Fibroblast of lung (primary cell): Measurements from ENCODE around the gene MRPS10. TPM values are rescaled to one million over a fixed set of nuclear protein-coding genes. Genes with fewer than 3 reads are reported as not detected.
"Not testable (repeated sequence)": the region's sequence is repeated elsewhere in the genome, so short reads cannot be mapped to it uniquely, and the experiment has no call there.

Experiments
- DNase-seq, 2 donors: peaks; one replicate each; pipeline versions ENCODE4 v3.0.0 to v3.0.0-alpha.2; 2010; ENCODE audit warnings: low read depth in 2 of 2
- H2AFZ ChIP-seq: 2 replicates; pipeline ENCODE4 v1.5.1; 2012; ENCODE audit warnings: low read length, control low read depth, inconsistent platforms
- H3K27ac ChIP-seq: 2 replicates; pipeline ENCODE4 v1.5.1; 2011; ENCODE audit warnings: low read length, control low read depth; ENCODE audit not compliant: insufficient read depth
- H3K27me3 ChIP-seq: 2 replicates; pipeline ENCODE4 v1.5.1; 2011; ENCODE audit warnings: mild to moderate bottlenecking, low read length; ENCODE audit not compliant: control insufficient read depth, insufficient read depth
- H3K36me3 ChIP-seq: 2 replicates; pipeline ENCODE4 v1.5.1; 2011; ENCODE audit warnings: low read length; ENCODE audit not compliant: control insufficient read depth, insufficient read depth
- H3K4me1 ChIP-seq: 2 replicates; pipeline ENCODE4 v1.5.1; 2011; ENCODE audit warnings: low read length; ENCODE audit not compliant: control insufficient read depth, insufficient read depth; ENCODE audit errors: extremely low read depth
- H3K4me2 ChIP-seq: 2 replicates; pipeline ENCODE4 v1.5.1; 2011; ENCODE audit warnings: low read length, control low read depth; ENCODE audit not compliant: insufficient read depth; ENCODE audit errors: extremely low read depth
- H3K4me3 ChIP-seq, 4 experiments: fragments of 200-600 bp in 1 of 4; sonication (generic) in 1 of 4; replicated peaks in 1 of 4; 2 replicates each; pipeline ENCODE4 v1.5.1; 2011 to 2016; ENCODE audit warnings: low read length in 4 of 4, low read depth in 3 of 4, mild to moderate bottlenecking in 3 of 4, control low read depth in 2 of 4, inconsistent platforms in 1 of 4, mixed read lengths in 1 of 4; ENCODE audit not compliant: insufficient read depth in 1 of 4; ENCODE audit errors: control extremely low read depth in 1 of 4
- H3K79me2 ChIP-seq: 2 replicates; pipeline ENCODE4 v1.5.1; 2012; ENCODE audit warnings: mild to moderate bottlenecking, low read length, inconsistent platforms; ENCODE audit not compliant: control insufficient read depth, insufficient read depth
- H3K9ac ChIP-seq: 2 replicates; pipeline ENCODE4 v1.5.1; 2011; ENCODE audit warnings: mild to moderate bottlenecking, low read length, control low read depth; ENCODE audit not compliant: insufficient read depth
- H3K9me3 ChIP-seq: 2 replicates; pipeline ENCODE4 v1.5.1; 2012; ENCODE audit warnings: low read depth, low read length; ENCODE audit not compliant: control insufficient read depth, insufficient read depth
- H4K20me1 ChIP-seq: 2 replicates; pipeline ENCODE4 v1.5.1; 2011; ENCODE audit warnings: low read length; ENCODE audit not compliant: control insufficient read depth, insufficient read depth; ENCODE audit errors: extremely low read depth
- EZH2 ChIP-seq: IDR thresholded peaks from 2 replicates; pipeline ENCODE4 v1.5.1; 2012; ENCODE audit warnings: low read length, control low read depth, mild to moderate bottlenecking; ENCODE audit errors: missing control alignments
- polyA plus RNA-seq, 2 donors: library from polyadenylated mRNA; depleted of rRNA in 1 of 2; stranded (reverse) in 1 of 2; unstranded in 1 of 2; fragments of >200 nt; gene quantifications; 2 replicates each; pipeline ENCODE4 v1.2.1, GENCODE V29; 2011 to 2012; ENCODE audit warnings: missing spikeins in 1 of 2
- total RNA-seq: library from RNA; depleted of rRNA; stranded (reverse); fragments of >200 nt; gene quantifications from 2 replicates; pipeline ENCODE4 v1.2.1, GENCODE V29; 2014
- TF ChIP-seq, protein P1 (sequence below), 2 donors: IDR thresholded peaks in 1 of 2; conservative IDR thresholded peaks in 1 of 2; 1 replicate in 1 of 2; 2 replicates in 1 of 2; pipeline ENCODE4 v1.5.1; 2011 to 2012; ENCODE audit warnings: low read length in 2 of 2, control low read depth in 1 of 2, inconsistent platforms in 1 of 2, low read depth in 1 of 2, mild to moderate bottlenecking in 1 of 2

The MRPS10 gene
- total and polyA plus RNA-seq, 2 donors (not counting 1 experiment from before 2014, with no cell fraction given) = 67.5 to 74.1 TPM

DNA sequence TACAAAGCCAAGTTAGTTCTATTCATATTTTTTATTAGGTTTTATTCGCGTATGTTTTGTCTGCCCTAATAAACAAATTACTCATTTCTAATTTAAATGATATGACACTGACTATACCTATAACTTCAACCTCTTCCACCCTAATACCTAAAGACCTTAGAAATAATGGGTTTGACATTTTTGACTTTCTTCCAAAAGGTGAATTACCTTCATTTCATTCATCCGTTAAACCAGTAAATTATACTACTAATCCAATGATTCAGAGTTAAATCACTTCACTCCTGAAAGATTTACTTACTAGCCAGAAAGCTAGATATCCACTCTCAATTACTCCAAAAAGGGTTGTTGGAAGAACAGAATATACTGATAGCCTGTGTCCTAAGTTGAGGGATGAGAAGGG lies 5.2 kb downstream of the MRPS10 start:
- Histone ChIP-seq H3K9ac (no peak overlapping the region), H2AFZ (no peak overlapping the region), H4K20me1 (no peaks in the 10 kb centered on the region), H3K36me3 (peaks cover 15% of the 10 kb centered on the region), H3K4me2 (no peak overlapping the region), H3K27ac (no peak overlapping the region), H3K79me2 (peaks cover 18% of the 10 kb centered on the region), H3K9me3 (no peaks in the 10 kb centered on the region), H3K4me1 (peaks cover 6% of the 10 kb centered on the region), H3K4me3 (no peak overlapping the region), H3K27me3 (no peaks in the 10 kb centered on the region)
- TF ChIP-seq, protein P1, sequence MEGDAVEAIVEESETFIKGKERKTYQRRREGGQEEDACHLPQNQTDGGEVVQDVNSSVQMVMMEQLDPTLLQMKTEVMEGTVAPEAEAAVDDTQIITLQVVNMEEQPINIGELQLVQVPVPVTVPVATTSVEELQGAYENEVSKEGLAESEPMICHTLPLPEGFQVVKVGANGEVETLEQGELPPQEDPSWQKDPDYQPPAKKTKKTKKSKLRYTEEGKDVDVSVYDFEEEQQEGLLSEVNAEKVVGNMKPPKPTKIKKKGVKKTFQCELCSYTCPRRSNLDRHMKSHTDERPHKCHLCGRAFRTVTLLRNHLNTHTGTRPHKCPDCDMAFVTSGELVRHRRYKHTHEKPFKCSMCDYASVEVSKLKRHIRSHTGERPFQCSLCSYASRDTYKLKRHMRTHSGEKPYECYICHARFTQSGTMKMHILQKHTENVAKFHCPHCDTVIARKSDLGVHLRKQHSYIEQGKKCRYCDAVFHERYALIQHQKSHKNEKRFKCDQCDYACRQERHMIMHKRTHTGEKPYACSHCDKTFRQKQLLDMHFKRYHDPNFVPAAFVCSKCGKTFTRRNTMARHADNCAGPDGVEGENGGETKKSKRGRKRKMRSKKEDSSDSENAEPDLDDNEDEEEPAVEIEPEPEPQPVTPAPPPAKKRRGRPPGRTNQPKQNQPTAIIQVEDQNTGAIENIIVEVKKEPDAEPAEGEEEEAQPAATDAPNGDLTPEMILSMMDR (conservative IDR thresholded peaks at IDR 0.05 in 1 of 2, IDR thresholded peaks at IDR 0.05 in 1 of 2; ENCODE audit: low read depth in 1 of 2, low read length in 2 of 2) = no peak
- TF ChIP-seq EZH2 = no peak
- DNase-seq = no peak

DNA sequence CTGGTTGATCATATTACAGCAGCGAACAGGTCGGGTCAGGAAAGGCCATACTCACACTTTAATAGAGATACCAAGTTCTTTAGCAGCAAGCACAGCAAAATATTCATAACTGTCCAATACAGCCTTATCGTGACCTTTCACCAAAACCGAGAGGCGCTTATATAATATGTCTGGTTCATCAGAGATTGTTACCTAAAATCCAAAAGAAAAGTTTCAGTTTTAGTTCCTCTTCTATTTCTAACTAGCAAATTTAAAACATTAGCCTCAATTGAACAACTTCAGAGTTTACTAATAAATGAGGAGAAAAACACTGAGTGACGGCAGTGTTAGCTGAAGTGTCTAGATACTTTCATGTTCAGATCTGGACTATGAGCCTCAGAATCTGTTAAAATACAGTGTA lies 5.9 kb downstream of the MRPS10 start:
- no peaks in the 10 kb centered on the region for H4K20me1 ChIP-seq
- H3K27ac ChIP-seq = no peak overlapping the region
- no peak overlapping the region for H3K4me2 ChIP-seq
- no peaks in the 10 kb centered on the region for H3K9me3 ChIP-seq
- TF ChIP-seq, protein P1 (conservative IDR thresholded peaks at IDR 0.05 in 1 of 2, IDR thresholded peaks at IDR 0.05 in 1 of 2; ENCODE audit: low read depth in 1 of 2, low read length in 2 of 2) = no peak
- no peak for TF ChIP-seq EZH2
- H3K9ac ChIP-seq = no peak overlapping the region
- no peak for DNase-seq
- no peak overlapping the region for H2AFZ ChIP-seq
- no peak overlapping the region for H3K4me3 ChIP-seq
- no peaks in the 10 kb centered on the region for H3K27me3 ChIP-seq
- H3K4me1 ChIP-seq = peaks cover 6% of the 10 kb centered on the region
- peaks cover 15% of the 10 kb centered on the region for H3K36me3 ChIP-seq
- peaks cover 11% of the 10 kb centered on the region for H3K79me2 ChIP-seq

DNA sequence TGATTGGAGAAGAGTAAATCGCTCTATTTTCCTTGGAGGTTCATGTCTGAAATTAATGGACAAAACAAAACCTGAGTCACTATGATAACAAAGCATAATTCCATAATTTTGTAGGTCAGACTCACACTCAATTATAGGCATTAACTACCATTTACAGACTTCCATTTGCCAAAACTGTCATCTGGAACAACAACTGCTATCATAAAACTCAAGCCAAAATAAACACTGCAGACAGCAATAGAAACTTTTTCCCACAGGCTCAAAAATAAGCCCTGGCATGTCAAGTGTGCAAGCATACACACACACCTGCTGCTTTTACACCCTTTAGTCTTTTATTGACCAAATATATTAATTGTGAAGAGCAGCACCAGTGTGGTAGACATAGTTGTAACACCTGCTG lies 7.1 kb downstream of the MRPS10 start:
- Histone ChIP-seq H3K4me2 (no peak overlapping the region), H3K9ac (no peak overlapping the region), H2AFZ (no peak overlapping the region), H3K36me3 (peaks cover 15% of the 10 kb centered on the region), H4K20me1 (no peaks in the 10 kb centered on the region), H3K27me3 (no peaks in the 10 kb centered on the region), H3K79me2 (peaks cover 5% of the 10 kb centered on the region), H3K4me3 (no peak overlapping the region), H3K27ac (no peak overlapping the region), H3K9me3 (no peaks in the 10 kb centered on the region), H3K4me1 (peaks cover under 1% of the 10 kb centered on the region)
- TF ChIP-seq EZH2 = no peak
- TF ChIP-seq, protein P1 (conservative IDR thresholded peaks at IDR 0.05 in 1 of 2, IDR thresholded peaks at IDR 0.05 in 1 of 2; ENCODE audit: low read depth in 1 of 2, low read length in 2 of 2) = no peak
- DNase-seq = no peak

DNA sequence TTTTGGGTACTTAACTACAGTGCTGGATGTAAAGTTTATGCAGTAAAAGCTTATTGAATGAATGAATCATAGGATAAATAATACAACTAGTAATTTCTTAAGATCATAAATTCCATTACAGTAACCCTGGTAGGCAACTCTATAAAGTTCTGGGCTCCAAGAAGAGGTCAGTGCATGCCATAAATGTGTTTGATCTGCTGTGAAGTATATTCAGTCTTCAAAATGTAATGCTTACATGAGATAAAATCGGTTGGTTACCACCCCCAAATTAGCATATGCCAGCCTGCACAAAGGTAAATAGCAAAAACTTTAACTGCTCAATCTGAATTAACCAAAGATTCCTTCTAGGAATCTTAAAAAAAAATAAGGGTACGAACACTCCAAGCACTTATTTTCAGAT lies 10.1 kb downstream of the MRPS10 start:
- not testable (repeated sequence) for H4K20me1 ChIP-seq, H3K4me1 ChIP-seq, H3K4me2 ChIP-seq, H3K27ac ChIP-seq, H2AFZ ChIP-seq, H3K4me3 ChIP-seq, H3K79me2 ChIP-seq, H3K27me3 ChIP-seq, H3K9me3 ChIP-seq, H3K9ac ChIP-seq, DNase-seq
- H3K36me3 ChIP-seq = peaks cover 10% of the 10 kb centered on the region
